Measurements from ENCODE around the gene PLCH2.

Gene PLCH2

DNA sequence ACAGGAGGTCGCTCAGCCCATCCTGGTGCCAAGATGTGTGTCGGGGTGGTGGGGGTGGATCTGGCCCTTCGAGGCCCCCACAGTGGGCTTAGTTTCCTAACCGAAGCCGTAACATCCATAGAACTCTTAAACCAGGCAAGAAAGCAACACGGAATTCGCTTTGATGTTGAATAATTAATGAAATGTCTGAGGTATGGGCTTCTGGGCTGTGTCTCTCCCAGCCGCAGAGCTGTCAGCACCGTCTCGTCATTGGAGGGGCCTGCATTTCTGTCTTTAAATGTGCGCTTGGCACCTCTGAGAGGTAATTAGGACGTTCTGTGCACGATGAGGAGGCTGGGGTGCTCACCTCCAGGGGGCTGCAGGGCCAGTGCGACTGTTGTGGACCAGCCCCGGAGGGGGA is 13.3 kb upstream of the PLCH2 start:
- no peak for DNase-seq

GRCh38 chr1:2463396-2463795 is 12.7 kb upstream of the PLCH2 start:
- no peak for DNase-seq

DNA sequence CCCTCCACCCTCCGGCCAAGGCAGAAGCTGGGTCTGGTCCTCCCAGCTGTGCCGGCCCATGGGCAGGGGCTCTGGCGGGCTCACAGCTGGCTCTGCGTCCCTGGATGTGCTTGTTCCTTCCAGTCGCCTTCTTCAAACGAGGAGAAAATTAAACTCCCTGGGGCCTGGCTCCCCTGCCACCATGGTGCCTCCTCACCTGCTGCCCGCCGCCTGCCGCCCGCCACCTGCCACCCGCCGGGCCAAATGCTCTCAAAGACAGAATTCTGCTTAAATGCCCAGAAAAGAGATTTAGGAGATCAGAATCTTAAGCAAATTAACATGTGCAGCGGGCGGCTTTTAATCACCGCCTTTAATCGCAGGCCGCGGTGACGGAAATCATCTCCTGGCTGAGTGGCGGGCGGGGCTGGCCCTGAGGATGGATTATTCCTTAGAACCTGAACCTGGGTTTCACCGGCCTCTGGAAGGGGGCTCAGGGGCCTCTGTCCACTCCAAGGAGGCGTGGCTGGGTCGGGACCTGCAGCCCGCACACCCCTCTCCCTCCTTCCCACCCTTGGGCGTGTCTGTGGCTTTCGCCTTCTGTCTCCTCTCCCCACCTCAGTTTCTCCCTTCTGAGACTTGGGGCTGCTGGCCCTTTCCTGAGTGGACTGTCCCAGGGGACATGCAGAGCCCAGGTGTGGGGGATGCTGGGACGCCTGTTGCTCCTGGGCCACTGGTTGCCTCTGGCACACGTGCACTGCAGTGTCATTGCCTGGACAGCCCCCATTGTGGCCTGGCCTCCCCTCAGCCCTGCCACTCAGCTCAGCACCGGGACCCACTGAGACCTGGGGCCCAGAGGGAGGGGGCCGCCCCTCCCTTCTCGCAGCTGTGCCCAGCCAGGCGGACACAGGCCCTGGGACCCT is 10.5 kb upstream of the PLCH2 start:
- no peak for DNase-seq

GRCh38 chr1:2466270-2466665 is 9.8 kb upstream of the PLCH2 start:
- DNase-seq, result no peak

DNA sequence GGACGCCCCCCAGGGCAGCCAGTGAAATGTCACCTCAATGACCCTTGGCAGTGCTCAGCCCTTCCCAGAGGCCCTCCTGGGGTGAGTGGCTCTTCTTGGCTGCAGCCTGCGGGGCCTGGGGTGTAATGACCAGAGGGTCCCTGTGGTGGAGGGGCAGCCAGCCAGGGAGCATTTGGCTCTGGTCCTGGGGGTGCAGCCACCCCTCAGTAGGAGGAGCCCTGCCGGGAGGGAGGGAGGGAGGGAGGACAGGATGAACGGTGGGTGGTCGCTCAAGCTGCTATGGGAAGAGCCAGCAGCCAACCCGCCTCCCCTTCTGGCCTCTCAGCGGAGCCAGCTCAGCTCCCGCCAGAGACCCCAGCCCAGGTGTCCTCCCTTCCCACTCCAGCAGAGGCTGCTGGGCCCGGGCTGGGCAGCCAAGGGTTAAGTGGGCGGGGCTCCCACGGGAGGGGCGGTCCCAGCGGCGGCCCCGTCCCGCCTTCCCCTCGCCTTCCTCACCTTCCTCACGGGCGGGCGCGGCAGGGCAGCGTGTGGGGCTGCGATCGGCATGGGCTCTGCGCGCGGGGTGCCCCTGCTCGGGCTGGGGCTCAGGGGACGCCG is 9.0 kb upstream of the PLCH2 start:
- peak in 1 of 4 experiments; percentile 32 for DNase-seq

DNA sequence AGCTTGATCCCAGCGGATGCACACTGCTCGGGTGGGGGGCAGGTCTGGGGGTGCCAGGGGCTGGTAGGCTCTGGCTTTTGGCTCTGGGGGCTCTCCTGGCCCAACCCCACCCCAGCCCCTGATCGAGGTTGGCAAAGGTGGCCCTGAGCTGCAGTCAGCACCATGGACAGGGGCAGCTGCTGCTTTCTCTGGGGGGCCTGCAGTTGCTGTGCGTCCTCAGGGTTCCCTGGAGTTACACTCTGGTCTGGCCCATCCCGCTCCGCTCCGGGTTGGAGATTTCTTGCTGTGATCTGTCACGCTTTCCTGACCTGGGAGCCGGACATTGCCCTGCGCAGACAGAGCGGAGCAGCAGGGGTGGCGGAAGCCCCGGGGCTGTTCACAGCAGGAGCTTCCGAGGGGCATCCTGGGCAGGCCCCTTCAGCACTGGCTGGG is 8.0 kb upstream of the PLCH2 start:
- peak in 2 of 4 experiments; percentile 24 to 33 for DNase-seq

- DNase-seq, result no peak
These were observed 7.5 kb upstream of the PLCH2 start for GRCh38 chr1:2468540-2468939.

GRCh38 chr1:2469103-2469940 is 6.8 kb upstream of the PLCH2 start:
- DNase-seq, result no peak

DNA sequence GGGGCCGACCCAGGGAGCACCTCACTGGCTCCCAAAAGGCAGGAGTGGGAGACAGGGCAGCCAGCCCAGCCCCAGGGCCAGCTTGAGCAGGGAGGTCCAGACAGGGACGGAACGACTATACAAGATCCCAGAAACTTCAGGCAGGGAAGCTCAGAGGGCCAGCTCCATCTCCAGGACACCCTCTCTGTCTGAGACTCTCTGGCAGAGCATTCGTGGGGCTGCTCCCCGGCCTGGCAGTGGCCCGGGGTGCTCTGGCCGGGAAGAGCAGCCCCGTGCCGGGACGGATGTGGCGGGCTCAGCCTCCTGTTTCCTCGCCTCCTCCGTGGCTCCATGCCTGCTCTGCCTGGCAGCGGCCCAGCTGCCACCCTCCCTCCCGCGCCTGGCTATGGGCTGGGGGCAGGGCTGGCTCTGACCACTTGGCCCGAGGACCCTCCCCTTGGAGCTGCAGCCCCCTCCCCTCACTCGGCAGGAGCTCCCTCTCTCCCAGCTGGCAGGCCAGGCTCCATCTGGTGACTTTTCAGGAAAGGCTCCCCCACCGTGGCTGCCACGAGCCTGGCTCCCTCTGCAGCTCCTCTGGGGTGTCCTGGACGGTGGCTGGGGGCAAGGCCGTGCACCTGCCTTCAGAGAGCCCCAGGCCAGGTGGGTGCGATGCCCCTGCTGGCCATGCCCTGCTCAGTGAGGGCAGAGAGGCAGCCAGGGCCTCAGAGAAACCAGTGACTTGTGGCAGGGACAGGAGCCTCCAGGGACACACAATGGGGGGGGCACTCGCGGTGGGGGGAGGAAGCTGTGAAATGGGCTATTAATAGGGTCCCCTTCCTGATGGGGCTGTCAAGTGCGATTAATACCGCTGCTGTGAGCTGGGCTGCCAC is 5.6 kb upstream of the PLCH2 start:
- no peak for DNase-seq

- no peak for DNase-seq
These were observed 5.0 kb upstream of the PLCH2 start for GRCh38 chr1:2471159-2471471.

- no peak for DNase-seq
These were observed 4.5 kb upstream of the PLCH2 start for GRCh38 chr1:2471587-2472001.

GRCh38 chr1:2472109-2472508 is 4.0 kb upstream of the PLCH2 start:
- no peak for DNase-seq

DNA sequence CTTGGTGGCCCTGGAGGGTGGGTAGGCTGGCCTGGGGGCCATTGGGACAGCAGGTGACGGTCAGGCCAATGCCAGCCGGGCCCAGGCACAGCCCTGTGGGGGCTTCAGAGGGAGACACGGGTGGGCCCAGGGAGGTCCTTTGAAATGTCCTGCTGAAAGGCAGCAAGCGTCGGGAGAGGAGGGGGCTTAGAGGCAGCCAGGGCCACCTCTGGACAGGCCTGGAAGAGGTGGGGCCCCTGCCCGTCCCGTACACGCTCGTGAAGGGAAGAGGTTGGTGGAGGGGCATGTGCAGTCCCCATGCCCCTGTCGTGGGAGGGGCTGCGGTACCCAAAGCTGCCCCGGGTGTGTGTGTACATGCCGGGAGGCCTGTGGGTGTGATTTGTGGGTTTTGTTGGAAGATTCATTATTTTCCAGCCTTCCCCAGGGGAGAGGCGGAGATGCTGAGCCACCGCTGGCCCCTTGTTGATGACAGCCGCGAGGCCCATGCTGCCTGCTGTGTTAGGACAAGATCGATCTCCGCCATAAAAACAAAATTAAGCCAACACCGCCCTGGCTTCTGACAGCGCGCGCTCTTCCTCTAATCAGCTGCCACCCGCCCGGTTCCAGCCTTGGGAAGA is 3.4 kb upstream of the PLCH2 start:
- DNase-seq, result no peak

GRCh38 chr1:2473198-2473597 is 2.9 kb upstream of the PLCH2 start:
- DNase-seq, result no peak

DNA sequence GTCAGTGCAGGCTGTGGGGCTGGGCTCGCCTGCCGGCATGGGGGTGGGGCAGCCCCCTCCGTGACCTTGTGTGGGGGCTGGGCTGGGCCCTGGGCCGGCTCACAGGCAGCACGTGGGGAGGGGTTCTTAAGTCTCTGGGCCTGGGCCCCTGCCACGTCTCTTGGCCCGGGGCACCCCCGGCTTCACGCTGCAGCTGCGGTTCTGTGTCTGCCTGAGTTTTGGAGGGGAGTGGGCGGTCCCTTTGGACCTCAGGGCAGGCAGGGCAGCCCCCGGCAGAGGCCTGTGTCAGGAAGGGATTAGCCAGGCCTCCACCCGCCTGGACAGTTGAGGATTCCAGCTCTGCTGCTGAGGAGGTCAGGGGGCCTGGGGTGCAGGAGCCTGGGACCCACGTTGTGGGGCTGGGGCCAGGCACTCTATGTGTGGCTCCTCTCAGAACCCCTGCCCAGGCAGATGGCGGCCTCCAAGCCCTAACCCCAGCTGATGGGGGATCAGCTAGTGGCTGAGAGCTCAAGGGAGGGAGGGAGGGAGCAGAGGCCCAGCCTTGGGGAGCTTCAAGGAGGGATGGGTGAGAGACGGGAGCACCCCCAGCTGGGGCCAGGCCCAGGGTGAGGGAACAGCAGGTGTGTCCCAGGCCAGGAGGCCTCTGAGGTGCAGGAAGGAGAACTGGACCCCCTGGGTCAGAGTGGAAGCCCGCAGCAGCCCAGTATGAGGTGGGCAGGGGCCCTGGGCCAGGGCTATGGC is 1.8 kb upstream of the PLCH2 start:
- no peak for DNase-seq

DNA sequence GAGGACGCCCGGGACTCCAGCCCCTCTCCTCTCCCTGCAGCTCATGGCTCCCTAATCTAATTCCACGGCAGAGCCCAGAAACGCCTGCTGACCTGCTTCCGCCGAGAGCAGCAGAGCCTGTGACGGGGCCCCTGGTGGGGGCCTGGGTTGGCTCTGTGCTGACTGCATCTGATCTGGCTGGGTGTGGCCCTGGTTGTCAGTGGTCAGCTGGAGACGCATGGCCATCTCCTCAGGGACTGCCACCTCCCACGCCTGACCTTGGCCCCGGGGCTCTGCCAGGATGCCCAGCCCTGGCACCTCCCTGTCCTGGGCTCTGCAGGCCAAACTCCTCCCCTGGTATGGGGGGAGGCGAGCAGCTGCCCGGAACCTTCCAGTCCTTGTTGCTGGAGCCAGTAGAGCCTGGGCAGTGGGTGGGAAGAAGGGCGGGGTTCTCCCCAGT is 1.1 kb upstream of the PLCH2 start:
- no peak for DNase-seq

DNA sequence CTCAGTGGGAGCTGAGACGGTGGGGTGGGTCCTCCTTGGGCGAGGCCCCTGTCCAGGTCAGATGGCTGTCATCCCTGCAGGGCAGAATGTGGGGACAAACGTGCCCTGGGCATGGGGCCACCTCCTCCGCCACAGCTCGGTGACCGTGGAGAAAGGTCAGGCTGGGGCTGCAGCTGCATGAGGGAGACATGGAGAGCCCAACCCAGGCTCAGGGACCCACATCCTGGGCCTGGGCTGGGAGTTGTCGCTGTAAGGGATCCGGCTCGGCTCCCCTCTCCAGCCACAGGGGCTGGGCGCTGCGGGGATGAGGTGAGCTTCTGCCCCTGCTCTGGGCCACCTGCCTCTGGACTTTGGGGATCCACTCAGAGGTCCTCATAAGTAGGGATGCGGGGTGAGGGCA is 518 bp upstream of the PLCH2 start:
- DNase-seq, result no peak

DNA sequence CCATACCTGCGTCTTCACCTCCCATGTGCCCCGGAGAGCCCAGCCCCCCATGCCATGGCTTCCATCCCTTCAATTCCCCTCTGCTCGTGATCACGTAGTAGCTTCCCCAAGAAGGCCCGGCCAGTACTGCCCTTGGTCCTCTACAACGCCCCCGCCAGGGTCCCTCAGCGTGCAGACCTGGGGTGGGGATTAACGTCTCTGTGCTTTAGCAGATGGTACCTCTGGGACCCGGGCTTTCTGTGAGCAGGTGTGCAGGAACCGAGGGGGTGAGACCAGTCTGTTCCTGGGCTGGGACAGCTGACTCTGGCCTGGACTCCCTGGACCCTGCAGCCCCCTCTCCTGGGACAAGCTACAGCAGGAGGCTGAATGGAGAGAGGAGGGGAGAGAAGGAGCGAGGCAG is 1.2 kb downstream of the PLCH2 start:
- no peak for DNase-seq

DNA sequence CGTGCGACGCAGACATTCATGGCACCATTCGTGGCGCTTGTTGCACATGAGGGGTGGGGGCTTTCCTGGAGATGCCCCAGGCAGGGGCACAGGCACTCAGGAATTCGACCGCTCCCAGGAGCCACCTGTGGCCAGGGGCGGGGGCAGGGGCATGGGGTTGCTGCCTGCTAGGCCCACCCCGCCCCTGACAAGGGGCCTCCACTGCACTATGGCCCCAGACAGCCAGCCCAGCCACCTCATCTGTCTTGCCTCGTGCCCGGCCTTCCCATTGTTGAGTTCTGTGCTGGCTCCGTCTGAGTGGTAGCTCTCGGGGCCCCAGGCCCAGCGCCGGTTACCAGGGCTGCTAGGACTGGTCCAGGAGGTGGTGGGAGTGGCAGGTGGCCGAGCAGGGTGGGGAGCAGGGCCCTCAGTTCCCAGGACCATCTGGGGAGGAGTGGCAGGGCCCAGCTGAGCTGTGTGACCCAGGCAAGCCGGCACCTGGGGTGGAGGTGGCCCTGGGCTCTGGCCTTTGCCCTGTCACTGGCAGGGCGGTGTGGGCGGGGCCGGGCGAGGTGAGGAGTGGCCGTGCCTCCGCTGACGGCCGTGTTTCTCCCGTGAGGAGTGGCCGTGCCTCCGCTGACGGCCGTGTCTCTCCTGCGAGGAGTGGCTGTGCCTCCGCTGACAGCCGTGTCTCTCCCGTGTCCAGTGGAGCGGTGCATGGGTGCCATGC is 1.9 kb downstream of the PLCH2 start:
- DNase-seq, result no peak

GRCh38 chr1:2479186-2479585 is 3.1 kb downstream of the PLCH2 start:
- no peak for DNase-seq

DNA sequence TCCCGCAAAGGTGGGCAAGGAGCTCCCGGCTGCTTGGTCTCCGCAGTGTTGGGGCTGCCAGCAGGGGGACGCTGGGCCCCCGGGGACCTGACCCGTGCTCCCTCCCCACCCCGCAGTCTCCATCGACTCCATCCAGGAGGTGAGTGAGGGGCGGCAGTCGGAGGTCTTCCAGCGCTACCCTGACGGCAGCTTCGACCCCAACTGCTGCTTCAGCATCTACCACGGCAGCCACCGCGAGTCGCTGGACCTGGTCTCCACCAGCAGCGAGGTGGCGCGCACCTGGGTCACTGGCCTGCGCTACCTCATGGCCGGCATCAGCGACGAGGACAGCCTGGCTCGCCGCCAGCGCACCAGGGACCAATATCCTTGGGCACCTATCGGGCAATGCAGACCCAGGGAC is 3.5 kb downstream of the PLCH2 start:
- DNase-seq, result no peak

Measured in suppressor macrophage (primary cell).